ENCODE measurements around the gene ATP12A.
A peak's percentile ranks its signal among the peaks of the same experiment; 100 is the strongest.

Gene ATP12A

DNA sequence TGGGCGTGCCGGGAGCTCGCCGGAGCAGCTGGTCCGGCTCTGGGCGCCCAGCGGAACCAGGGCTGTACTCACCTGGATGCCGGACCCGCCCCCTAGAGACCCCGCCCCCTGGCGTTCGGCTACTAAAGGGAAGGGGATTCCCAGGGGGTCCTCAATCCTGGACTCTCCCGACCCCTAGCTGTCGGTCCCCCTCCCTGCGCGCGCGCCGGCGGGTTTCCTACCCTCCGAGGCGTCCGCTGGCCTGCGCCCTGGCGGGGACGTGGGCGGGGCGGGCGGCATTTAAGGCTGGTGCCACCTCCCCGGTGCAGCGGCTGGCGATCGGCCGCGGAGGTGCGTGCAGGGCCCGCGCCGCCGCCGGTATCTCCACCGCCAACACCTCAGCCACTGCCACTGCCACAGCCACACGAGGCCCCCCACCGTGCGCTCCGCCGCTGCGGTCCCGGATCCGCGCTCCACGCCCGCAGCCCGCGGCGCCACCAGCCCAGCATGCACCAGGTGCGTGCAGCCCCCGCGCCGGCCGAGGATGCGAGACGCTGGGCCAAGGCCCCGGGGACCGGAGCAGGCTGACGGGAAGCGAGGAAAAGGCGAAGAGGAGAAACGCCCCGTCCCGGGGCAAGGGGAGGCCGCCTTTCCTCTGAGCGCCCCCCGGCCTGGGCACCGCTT is at the start of gene ATP12A:
Gene ATP12A, plus strand, starts transcription at position 151 of the 663 bp plus-strand sequence. Its CDS starts 336 bp downstream, at position 487.
- peak; percentile 18 for DNase-seq (ENCODE audit: low read depth)

DNA sequence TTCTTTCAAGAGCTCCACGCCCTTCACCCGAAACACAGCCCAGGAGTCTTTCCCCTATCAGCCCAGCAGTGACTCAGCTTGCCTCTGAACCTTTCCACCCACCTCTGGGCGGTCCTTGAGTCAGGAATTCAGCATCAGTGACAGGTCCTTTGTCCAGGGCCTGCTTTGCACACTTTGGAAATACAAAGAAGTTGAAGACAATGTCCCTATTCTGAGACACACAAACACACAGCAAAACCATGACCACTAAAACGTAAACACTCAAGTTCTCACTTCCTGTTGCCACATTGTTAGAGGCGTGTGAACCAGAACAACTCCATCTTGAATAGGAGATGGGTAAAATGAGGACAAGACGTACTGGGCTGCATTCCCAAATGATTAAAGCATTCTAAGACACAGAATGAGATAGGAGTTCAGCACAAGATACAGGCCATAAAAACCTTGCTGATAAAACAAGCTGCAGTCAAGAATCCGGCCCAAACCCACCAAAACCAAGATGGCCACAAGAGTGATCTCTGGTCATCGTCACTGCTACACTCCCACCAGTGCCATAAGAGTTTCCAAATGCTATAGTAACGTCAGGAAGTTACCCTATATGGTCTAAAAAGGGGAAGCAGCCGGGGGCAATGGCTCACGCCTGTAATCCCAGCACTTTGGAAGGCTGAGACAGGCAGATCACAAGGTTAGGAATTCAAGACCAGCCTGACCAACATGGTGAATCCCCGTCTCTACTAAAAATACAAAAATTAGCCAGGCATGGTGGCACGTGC is 49.2 kb upstream of the ATP12A start:
- DNase-seq (ENCODE audit: low read depth) = no peak

DNA sequence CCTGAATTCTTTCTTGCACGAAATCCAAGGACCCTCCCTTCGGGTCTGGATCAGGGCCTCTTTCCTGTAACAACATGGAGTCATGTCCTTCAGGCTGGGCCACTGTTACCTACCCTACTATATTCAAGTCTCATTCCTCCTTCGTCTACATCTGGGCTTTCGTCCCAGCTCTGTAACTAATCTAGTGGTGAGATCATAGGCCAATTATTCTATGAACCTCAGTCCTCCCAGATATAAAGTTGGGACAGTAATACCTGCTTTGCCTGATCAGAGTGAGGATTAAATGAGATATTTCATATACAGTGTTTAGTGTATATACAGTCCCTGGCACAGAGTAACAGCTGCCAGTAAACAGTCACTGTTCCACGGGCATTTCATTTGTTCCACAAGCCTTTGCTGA is 48.3 kb upstream of the ATP12A start:
- no peak for DNase-seq (ENCODE audit: low read depth)

DNA sequence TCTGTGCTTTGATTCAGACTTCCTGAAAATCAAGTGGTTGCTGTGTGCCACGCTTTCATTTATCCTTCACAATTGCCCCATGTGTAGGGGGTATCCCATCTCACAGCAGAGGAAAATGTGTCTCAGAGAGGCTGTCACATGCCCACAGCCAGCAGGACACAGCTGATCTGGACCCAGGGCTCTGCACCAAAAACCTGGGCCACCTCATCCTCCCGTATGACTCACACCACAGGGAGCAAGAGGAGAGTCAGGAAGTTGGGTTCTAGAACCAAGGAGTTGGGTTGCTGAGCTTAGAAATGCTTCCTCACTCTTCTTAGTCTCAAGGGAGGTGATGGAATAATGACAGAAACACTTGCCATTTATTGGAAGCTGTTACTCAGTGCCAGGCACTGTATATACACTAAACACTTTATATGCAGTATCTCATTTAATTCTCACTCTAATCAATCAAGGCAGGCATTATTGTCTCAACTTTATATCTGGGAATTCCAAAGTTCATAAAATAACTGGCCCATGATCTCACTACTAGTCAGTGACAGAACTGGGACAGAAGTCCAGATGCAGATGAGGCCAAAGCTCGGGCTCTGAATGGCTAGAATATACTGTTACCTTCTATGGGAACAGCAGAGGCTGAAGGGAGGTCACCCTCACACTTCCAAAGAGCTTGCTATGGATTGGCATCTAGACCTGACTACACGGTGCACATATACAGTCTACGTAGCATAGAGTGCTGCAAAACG is 47.7 kb upstream of the ATP12A start:
- DNase-seq (ENCODE audit: low read depth) = no peak

DNA sequence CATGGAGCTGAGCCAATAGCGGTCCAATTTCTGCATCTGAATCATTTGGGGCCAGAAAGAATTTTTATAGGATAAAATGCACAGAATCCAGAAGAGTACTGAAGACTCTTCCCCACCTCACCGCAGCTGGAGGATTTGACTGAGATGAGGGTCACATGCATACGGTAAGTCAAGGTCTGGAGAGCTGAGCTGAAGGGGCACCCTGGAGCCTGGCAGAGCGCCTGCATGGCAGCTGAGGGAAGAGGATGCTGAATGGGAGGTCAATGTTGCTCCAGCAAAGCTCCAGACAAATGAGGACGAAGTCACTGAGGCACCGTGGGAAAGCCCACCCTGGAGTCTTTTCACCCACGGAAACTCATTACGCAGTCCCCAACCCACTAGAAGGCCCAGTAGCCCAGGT is 43.4 kb upstream of the ATP12A start:
- no peak for DNase-seq (ENCODE audit: low read depth)

DNA sequence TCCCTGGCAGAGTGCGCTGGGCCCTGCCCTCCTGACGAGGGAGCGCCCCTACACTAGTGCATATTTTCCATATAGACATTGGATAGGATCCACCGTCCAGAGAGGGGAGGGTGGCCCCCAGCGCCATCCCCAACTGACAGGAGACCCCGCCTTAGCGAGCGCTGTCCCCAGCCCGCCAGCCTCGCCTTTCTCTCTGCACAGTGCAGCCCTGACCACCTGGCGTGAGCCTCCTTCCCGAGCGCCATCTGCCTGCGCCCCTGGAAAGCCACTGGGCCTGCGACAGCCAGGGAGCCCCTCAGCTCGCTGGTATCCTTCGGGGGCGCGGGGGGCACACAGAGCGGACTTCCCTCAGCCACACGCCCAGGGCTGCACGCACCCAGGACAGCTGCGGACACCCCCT is 42.1 kb upstream of the ATP12A start:
- DNase-seq (ENCODE audit: low read depth) = no peak

DNA sequence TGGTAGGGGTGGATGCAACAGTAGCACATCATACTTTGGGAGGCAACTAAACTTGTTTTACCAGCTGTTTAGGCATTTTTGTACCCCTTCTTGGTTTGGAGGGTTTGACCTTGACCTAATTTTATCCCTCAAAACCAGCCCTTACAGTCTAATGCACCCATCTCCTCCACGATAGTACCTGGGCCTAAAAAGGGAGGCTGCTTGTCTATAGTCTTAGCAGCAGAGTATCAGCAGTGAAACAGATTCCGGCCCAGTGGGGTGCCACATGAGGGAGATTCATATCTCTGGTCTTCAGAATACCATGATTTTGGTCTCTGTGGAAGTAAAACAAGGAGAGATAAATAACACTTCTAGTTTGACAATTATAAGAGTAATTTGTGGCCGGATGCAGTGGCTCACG is 39.5 kb upstream of the ATP12A start:
- no peak for DNase-seq (ENCODE audit: low read depth)

DNA sequence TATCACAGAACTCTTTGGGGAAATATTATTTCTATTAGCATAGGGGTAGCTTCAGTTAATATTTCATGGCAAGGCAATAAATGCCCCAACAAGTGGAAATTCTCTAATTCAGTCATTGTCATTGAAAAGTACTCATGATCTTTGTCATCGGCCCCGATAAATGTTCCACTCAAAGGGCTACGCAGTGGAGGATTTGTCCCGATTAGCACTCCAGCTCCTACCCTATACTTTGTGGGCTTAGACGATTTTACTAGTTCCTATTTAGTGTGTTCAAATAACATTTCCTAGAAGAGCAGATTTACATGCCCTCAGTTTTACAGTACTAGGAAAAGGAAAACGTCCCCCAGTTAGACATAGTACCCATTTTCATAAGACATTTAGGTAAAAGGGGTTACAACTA is 38.0 kb upstream of the ATP12A start:
- no peak for DNase-seq (ENCODE audit: low read depth)

DNA sequence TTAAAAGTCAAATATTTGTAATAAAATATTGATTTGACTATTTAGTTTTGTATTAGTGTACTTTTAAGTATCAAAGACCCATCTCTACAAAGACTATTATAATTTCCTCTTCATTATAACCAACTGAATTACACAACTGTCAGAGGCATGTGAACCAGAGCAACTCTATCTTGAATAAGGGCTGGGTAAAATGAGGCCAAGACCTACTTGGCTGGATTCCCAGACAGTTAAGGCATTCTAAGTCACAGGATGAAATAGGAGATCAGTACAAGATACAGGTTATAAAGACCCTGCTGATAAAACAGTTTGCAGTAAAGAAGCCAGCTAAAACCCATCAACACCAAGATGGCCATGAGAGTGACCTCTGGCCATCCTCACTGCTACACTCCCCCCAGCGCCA is 36.2 kb upstream of the ATP12A start:
- no peak for DNase-seq (ENCODE audit: low read depth)

DNA sequence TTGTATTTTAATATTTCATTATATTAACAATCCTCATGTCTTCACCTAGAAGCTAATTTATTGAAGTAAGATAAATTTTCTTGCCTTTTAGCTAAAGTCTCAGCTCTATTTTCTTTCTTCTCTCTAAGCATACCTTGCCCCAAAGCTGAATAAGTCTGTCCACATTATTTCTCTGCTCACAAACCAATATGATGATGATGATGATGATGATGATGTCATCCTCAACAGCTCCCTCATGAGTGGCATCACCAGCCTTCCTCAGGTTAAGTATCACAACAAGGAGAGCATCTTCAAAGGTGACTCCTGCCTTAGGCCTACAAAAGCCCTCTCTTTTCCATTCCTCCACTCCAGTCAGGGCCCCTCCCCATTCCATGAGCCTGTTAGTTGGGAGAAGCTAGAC is 31.9 kb upstream of the ATP12A start:
- DNase-seq (ENCODE audit: low read depth) = no peak

DNA sequence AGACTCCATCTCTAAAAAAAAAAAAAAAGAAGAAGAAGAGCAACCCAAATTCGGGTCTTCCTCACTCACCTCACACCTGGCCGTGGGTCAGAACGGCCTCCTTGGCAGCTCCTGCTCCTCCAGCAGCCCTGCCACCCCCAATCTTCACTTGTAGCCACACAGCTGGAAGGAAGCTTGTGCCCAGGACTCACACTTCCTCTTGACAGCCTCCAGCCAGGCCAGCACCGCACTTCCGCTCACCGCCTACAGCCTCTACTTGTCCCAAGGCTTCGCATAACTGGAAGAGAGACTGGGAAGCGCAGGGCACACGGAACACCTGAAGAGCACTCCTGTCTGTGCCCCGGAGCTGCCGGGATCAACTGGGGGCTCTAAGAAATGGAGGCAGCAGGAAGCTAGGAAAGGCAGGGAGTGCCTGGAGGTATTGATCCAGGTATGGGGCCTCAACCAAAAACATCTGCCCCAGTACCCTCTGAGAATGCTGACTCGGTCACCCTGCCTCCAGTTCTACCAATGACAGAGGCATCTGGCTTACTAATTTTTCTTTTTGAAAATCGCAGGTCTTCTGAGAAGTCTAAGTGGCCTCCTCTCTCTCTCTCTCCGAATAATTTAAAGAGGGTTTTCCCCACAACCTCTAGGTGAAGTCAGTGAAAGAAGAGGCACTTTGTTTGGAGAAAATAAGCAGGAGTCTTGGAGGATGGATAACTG is 31.1 kb upstream of the ATP12A start:
- DNase-seq (ENCODE audit: low read depth) = no peak

DNA sequence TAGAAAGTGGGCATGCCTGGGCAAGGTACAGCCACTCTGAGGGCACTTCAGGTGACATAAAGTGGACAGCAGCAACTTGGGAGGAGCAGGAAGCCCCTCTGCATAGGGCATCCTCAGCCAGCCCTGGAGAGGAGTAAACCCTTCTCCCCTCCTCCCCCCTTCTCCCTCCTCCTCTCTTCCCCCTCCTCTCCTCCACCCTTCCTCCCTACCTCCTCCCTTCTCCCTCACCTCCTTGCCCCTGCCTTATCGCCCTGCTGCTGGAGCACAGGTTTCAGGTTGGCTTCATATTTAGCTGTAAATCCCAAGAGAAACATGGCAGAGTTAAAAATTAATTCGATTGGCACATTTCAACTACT is 30.5 kb upstream of the ATP12A start:
- DNase-seq (ENCODE audit: low read depth) = no peak

DNA sequence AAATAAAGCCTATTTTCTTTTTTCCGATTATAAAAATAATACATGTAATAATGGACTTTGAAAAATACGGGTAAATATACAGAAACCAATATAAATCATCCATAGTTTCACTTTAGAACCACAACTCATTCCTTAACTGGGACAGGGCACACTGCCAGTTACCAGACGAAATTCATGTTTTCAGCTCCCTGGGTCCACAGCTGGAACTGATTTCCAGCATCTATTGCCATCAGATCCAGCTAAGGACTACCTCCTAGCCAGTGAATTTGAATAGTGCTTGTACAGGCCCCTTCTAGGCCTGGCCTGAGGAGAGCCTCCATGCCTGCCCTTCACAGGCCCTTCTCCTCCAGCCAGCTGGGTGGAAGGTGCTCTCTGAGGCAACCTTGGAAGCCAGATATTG is 30.0 kb upstream of the ATP12A start:
- DNase-seq (ENCODE audit: low read depth) = no peak

DNA sequence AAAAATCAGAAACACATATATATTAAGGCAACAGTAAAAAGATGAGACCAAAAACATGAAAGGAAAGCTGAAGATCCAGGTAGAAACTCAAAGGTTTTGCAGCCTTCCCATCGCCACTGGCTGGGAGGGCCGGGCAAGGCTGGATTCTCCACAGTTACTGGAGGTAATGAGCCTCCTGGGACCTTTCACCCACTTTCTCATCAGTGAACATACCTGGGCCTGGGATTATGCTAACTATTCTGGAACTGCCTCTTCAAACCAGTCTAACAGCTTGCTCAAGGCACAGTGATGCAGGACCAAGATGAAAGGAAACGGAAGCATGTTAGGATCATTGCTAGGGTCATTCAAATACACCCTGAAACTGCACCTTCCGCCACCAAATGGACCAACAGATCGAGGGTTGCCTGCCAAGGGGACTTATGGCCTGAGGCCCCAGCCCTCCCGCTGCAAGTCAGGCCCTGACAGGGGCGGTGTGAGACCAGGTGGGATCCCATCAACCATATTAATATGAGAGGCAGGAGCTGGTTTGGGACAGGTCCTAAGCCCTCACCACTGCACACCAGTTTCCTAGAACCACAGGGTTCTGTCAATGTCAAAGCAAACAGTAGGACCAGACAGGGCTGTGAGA is 28.4 kb upstream of the ATP12A start:
- no peak for DNase-seq (ENCODE audit: low read depth)

DNA sequence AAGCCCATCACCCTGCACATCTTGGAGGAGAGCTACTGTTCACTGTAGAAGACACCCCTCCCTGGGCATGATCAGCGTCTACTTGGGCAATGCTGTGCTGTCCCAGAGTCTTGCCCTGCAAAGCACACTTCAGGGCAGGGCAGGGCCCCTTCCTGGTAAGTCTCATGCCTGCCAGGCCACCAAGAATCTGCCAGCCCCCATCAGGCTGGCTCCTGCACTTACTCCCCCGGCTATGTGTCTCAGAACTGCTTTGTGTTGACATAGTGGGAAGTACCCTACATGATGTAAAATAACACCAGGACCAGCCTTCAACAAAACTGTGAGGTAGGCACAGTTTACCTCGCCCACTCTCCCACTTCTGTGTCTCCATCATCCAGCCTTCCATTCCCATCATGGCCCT is 27.8 kb upstream of the ATP12A start:
- DNase-seq (ENCODE audit: low read depth) = no peak

DNA sequence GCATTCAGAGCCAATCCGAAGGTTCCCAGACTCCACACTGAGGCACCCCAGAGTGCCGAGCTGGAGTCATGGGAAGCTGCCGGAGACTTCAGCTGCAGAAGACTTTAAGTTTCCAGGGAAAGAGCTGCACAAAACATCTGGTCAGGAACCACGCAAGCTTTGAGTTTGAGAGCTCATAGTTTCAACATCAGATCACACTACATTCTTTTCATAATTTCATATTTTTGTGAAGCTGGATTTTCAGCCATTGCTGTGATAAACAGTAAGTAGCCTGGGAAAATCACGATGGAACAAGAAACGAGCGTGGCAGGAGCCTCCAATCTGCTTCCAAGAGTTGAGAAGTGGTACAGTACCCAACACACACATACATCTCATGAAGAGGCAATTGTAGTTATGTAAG is 25.5 kb upstream of the ATP12A start:
- DNase-seq (ENCODE audit: low read depth) = no peak

DNA sequence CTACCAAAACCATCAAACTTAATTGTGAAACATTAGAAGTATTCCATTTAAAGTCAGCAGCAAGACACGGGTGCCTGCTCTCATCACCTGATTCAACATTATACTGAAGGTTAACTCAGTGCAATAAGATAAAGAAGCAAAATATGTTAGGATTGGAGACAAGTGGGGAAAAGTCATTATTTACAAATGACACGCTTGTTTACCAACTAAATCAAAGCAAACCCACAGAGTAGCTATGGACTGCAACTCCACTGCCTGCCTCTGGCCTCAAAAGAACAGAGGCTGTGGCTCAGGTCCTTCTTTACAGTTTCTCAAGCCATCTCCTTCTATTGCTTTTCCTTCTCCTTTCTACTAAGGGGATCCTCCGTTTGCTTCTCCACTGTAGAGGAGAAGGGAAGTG is 21.0 kb upstream of the ATP12A start:
- DNase-seq (ENCODE audit: low read depth) = no peak

DNA sequence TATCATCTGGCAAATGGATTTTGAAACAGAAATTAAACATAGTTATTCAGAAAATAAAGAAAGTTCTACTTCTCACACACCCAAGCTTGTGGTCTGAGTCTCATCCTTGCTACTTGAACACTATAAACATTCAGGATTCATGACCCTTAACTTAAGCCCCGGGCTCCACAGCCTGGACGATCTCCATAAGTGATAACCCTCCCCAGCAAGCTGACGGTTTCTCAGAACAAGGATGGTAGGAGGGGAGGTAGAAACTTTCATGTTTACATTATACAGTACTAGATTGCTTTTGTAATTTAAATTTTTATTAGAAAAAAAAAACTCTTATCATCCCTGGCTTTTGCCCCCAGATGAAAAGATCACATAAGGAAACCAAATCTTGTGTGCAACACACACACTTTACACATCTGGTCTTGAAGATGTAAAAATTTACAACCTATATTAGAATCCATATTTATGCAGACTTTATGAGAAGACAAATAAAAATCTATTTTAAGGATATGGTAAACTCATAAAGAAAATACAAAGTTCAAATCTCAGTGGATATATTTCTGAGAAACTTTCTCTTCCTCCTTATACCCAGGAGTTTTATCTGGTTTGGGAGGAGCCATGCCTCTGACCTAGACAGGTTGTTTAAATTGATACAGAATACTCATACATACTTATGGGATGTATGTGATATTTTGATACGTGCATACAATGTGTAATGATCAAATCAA is 20.0 kb upstream of the ATP12A start:
- DNase-seq (ENCODE audit: low read depth) = no peak

DNA sequence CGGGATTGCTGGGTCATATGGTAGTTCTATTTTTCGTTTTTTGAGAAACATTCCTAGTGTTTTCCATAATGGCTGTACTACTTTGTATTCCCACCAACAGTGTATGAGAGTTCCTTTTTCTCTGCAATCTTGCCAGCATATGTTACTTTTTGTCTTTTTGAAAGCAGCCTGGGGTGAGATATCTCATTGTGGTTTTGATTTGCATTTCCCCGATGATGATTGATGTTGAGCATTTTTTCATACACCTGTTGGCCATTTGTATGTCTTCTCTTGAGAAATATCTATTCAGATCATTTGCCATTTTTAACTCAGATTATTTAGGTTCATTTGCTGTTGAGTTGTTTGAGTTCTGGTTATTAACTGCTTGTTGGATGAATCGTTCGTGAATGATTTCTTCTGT is 18.5 kb upstream of the ATP12A start:
- no peak for DNase-seq (ENCODE audit: low read depth)

DNA sequence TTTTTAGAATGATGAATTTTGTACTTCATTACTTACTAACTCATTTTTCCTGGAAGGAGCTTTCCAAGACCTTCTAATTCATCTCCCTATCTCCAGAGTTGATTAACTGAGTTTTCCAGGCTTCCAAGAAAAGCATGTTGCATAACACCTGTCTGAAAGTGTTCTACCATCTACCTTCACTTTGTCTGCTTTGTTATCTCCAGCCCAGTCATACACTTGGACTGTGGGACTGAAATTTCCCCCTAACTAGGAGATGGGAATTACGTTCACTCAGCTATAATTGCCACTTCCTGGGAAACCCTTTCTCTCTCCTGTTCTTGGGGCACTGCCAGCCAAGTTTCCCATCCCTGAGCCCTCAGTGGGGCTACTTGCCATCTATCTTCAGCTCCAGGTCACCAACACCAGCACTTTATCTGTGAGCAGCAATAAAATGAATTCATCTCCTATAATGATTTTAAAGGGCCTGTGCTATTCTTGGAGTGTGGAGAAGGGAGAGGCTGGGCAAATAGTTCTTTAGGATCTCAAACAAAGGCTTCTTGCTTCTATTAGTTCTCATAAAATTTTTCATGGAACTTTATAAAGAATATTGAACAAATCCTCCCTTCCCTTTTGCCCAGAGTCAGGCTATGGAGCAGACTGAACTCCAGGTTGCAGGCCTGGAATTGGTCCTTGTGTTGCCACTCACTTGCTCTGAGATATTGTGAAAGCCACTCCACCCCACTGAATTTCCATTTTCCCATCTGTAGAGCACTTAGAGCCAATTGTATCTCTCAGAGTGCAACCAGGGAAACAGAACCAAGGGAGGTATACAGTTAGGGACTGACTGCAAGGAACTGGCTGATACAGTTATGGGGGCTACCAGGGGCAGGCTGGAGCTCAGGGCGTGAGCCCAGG is 17.8 kb upstream of the ATP12A start:
- DNase-seq (ENCODE audit: low read depth) = no peak

DNA sequence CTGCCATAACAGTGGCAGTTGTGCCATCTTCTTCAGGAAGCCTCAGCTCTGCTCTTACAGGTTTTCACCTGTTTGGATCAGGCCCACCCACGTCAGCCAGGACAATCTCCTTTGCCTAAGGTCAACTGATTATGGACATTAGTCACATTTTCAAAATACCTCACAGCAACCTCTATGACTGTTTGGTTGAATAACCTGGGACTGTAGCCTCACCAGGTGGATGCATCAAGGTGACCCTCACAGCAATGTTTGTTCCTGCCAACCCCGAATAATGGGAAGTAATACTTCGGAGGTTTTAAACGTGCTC is 17.2 kb upstream of the ATP12A start:
- no peak for DNase-seq (ENCODE audit: low read depth)

All from stimulated activated CD4-positive, alpha-beta T cell treated with anti-CD3 and anti-CD28 coated beads, Interleukin-2, amount 100 ng/mL, for 4 hours (primary cell).